Fibroblast of the aortic adventitia (primary cell): ENCODE data around the gene PIK3CG. TPM values are rescaled to one million over a fixed set of nuclear protein-coding genes. Genes with fewer than 3 reads are reported as not detected.

Experiments
- DNase-seq: peaks from one replicate; pipeline ENCODE4 v3.0.0-alpha.2; 2010; ENCODE audit warnings: low read depth
- H3K4me3 ChIP-seq: 2 replicates; pipeline ENCODE4 v1.5.1; 2011; ENCODE audit warnings: low read depth, mild to moderate bottlenecking, control low read depth, low read length, moderate library complexity
- total RNA-seq: library from RNA; depleted of rRNA; stranded (reverse); fragments of >200 nt; gene quantifications from 2 replicates; pipeline ENCODE4 v1.2.3, GENCODE V29; 2012; ENCODE audit warnings: low replicate concordance
- TF ChIP-seq, protein P1 (sequence below): IDR thresholded peaks from 2 replicates; pipeline ENCODE4 v1.5.1; 2011; ENCODE audit warnings: mild to moderate bottlenecking, low read length, control low read depth, inconsistent platforms; ENCODE audit not compliant: insufficient read depth

Gene PIK3CG
- total RNA-seq, 1 donor = not detected

DNA sequence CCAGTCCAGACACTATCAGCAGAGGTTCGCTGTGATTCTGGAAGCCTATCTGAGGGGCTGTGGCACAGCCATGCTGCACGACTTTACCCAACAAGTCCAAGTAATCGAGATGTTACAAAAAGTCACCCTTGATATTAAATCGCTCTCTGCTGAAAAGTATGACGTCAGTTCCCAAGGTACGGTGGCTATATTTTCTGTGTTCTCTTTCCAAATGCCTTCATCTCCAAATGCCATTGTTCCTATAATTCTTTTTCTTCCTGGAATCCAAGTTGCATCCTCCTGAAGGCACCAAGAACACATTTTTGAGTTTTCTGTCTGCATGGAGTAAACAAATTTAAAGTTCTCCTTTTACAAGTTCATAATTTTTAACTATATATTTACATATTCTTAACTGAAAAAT lies 7.7 kb downstream of the PIK3CG start:
- H3K4me3 ChIP-seq = no peak overlapping the region
- TF ChIP-seq, protein P1, sequence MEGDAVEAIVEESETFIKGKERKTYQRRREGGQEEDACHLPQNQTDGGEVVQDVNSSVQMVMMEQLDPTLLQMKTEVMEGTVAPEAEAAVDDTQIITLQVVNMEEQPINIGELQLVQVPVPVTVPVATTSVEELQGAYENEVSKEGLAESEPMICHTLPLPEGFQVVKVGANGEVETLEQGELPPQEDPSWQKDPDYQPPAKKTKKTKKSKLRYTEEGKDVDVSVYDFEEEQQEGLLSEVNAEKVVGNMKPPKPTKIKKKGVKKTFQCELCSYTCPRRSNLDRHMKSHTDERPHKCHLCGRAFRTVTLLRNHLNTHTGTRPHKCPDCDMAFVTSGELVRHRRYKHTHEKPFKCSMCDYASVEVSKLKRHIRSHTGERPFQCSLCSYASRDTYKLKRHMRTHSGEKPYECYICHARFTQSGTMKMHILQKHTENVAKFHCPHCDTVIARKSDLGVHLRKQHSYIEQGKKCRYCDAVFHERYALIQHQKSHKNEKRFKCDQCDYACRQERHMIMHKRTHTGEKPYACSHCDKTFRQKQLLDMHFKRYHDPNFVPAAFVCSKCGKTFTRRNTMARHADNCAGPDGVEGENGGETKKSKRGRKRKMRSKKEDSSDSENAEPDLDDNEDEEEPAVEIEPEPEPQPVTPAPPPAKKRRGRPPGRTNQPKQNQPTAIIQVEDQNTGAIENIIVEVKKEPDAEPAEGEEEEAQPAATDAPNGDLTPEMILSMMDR = no peak
- no peak for DNase-seq

DNA sequence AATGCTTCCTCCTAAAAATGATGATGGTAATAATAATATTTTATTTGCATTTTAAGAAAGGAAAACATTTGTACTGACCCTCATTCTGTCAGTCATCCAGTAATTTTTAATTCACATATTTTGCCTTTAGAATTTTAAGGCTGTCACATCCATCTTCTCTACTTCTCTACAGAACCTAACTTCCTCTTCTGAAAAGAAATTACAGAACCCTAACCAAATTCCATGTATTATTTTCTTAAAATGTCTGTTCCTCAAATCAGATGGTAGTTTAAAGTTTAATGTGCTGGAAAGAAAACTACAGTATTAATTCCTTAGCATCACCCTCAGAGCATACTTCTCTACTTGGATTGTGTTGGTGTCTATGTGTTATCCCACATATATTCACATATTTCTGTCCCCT lies 9.0 kb downstream of the PIK3CG start:
- DNase-seq = no peak
- TF ChIP-seq, protein P1 = no peak
- H3K4me3 ChIP-seq = no peak overlapping the region

DNA sequence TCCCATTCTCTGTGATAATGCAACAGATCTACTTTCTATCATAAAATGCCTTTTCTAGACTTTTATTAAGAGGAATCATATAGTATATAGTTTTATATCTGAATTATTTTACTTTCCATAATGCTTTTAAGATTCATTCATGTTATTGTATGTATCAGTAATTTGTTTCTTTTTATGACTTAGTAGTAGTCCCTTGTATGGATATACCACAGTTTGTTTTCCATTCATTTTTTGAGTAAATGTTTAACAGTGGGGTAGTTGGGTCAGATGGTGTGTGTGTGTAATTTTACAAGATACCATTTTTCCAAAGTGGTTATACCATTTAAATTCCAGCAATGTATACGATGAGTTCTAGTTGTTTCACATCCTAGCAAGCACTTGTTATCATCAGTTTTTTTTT lies 10.4 kb downstream of the PIK3CG start:
- DNase-seq = no peak
- TF ChIP-seq, protein P1 = no peak
- no peak overlapping the region for H3K4me3 ChIP-seq

DNA sequence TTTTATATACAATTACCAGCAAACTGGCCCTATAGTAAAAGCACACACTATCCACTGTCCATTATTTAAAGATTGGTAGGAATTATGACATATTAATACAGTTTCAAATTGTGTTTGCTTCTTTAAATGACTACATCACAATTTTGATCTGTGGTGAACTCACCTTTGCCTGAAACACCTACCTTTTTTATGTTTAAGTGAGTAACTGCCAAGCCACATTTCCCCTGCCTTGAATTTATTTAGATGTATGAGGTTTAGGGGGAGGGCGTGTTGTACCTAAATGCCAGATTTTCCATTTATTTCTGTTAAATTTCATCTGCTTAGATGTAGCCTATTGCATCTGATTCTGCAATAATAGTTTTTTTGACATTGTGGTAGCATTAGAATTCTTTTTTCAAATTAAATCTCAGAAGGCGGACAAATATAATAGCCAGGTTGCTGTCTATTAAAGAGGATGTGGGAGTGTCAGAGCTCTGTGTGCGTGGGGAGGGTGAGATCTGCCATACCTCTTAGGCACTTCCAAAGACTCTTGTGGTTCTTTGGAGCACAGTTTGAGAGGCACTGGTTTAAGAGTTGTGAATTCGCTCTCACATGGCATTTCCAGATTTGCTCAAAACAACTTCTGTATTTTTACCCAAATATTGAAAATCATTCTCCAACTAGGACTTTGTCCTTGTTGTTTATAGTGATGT lies 13.8 kb downstream of the PIK3CG start:
- TF ChIP-seq, protein P1 = no peak
- no peak for DNase-seq
- H3K4me3 ChIP-seq = no peak overlapping the region

DNA sequence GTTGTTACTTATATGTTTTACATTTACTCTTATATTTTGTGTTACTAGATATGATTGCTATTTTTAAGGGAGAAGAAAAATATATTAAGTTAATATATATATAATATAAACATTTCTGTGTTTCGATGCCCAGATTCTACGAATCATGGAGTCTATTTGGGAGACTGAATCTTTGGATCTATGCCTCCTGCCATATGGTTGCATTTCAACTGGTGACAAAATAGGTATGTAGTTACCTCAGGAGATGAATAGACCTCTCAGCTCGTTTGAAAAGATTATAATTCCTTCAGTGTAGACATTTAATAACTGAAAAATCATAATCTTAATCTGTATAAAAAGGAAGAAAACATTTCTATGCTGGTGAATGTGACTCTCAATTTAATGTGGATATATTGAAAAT lies 16.9 kb downstream of the PIK3CG start:
- DNase-seq = no peak
- TF ChIP-seq, protein P1 = no peak
- no peak overlapping the region for H3K4me3 ChIP-seq

DNA sequence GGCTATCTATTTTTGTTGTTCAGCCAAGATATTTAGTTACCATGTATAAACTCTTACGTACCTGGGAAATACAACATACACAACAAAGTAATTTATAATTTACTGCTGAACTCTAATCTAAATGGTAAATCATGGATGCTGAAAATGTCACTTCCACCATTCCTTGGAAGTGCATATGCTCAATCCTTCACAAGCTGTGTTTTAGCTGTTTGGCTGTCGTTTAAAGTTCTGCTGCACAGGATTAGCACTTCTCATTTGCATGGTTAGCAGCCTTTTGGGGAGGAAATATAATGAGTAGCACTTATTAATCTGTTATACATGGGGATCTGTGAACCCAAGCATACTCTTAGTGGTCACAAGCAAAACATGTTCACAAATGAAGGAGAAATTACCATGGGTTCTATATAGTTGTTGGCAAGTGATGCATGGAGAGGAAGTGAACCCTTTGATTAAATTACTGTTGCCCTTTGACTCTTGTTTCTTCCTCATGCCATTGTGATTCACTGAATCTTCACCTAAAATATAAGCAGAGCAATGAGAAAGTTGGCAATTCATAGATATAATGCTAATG lies 18.5 kb downstream of the PIK3CG start:
- TF ChIP-seq, protein P1 = no peak
- H3K4me3 ChIP-seq = no peak overlapping the region
- no peak for DNase-seq
